ENCODE data around the gene EBLN1.

- no peak for TF ChIP-seq CTCF (IDR thresholded peaks at IDR 0.05; ENCODE audit: low read depth, low read length, missing input control)
- no peak for TF ChIP-seq YY1 (IDR thresholded peaks at IDR 0.05)
- no peak for TF ChIP-seq MAX (IDR thresholded peaks at IDR 0.05)
- TF ChIP-seq RAD21 (IDR thresholded peaks at IDR 0.05): no peak
- no peak for TF ChIP-seq ATF3 (IDR thresholded peaks at IDR 0.05)
- TF ChIP-seq ZBTB33 (IDR thresholded peaks at IDR 0.05): no peak
- no peak for TF ChIP-seq SP1 (IDR thresholded peaks at IDR 0.05)
- TF ChIP-seq REST (IDR thresholded peaks at IDR 0.05): no peak
- no peak for TF ChIP-seq HNF4A (conservative IDR thresholded peaks at IDR 0.05)
These were observed 27.0 kb upstream of the EBLN1 start for GRCh38 chr10:22244855-22245254.
